HUES64 (cell line): Measurements from ENCODE around the gene CHAC1.
"Not testable (repeated sequence)": the region's sequence is repeated elsewhere in the genome, so short reads cannot be mapped to it uniquely, and the experiment has no call there.

Source experiments
- H3K27ac ChIP-seq: 2 replicates; pipeline ENCODE4 v1.7.0; 2013; ENCODE audit warnings: low read depth, low read length, inconsistent platforms
- H3K27me3 ChIP-seq: 2 replicates; pipeline ENCODE4 v1.6.1; 2013; ENCODE audit warnings: mild to moderate bottlenecking, low read length; ENCODE audit not compliant: insufficient read depth
- H3K36me3 ChIP-seq: 2 replicates; pipeline ENCODE4 v1.6.1; 2013; ENCODE audit warnings: mild to moderate bottlenecking, low read length; ENCODE audit not compliant: insufficient read depth
- H3K4me1 ChIP-seq: 2 replicates; pipeline ENCODE4 v1.6.1; 2013; ENCODE audit warnings: mild to moderate bottlenecking, low read length, moderate library complexity; ENCODE audit not compliant: insufficient read depth
- H3K4me3 ChIP-seq: 2 replicates; pipeline ENCODE4 v1.5.1; 2013; ENCODE audit warnings: mild to moderate bottlenecking, low read length, moderate library complexity
- H3K9ac ChIP-seq: 2 replicates; pipeline ENCODE4 v1.6.1; 2013; ENCODE audit warnings: mild to moderate bottlenecking, low read depth, low read length
- H3K9me3 ChIP-seq: 2 replicates; pipeline ENCODE4 v1.6.1; 2013; ENCODE audit warnings: low read depth, low read length; ENCODE audit not compliant: insufficient read depth
- WGBS: fragments of 150-250, 120-280 bp; methylation state at CpG from one replicate; pipeline ENCODE4 v1.1.7; 2013; ENCODE audit warnings: missing lambda C conversion rate; 5-methylcytosine and 5-hydroxymethylcytosine counted together

The CHAC1 gene

GRCh38 chr15:40960925-40961324, 7.7 kb downstream of the CHAC1 start:
- H3K9ac ChIP-seq = no peak overlapping the region
- no peak overlapping the region for H3K27ac ChIP-seq
- H3K4me3 ChIP-seq = no peak overlapping the region
- WGBS = 89% methylated on average over 11 of the region's 11 CpGs
- H3K4me1 ChIP-seq = peaks cover 11% of the 10 kb centered on the region
- H3K27me3 ChIP-seq = no peaks in the 10 kb centered on the region
- H3K9me3 ChIP-seq = no peaks in the 10 kb centered on the region
- peaks cover 10% of the 10 kb centered on the region for H3K36me3 ChIP-seq

DNA sequence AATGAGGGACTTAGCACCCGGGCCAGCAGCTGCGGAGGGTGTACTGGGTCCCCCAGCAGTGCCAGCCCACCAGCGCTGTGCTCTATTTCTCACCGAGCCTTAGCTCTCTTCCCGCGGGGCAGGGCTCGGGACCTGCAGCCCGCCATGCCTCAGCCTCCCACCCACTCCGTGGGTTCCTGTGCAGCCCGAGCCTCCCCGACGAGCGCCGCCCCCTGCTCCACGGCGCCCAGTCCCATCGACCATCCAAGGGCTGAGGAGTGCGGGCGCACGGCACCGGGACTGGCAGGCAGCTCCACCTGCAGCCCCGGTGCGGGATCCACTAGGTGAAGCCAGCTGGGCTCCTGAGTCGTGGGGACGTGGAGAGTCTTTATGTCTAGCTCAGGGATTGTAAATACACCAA, 8.5 kb downstream of the CHAC1 start:
- WGBS = 96% methylated on average over 25 of the region's 25 CpGs
- H3K4me3 ChIP-seq, H3K9ac ChIP-seq, H3K36me3 ChIP-seq, H3K27ac ChIP-seq, H3K9me3 ChIP-seq, H3K27me3 ChIP-seq: not testable (repeated sequence)
- peaks cover 15% of the 10 kb centered on the region for H3K4me1 ChIP-seq

GRCh38 chr15:40962317-40962716, 9.0 kb downstream of the CHAC1 start:
- not testable (repeated sequence) for H3K27ac ChIP-seq, H3K36me3 ChIP-seq, H3K27me3 ChIP-seq, H3K9me3 ChIP-seq, H3K4me3 ChIP-seq, H3K9ac ChIP-seq
- 96% methylated on average over 14 of the region's 14 CpGs for WGBS
- peaks cover 15% of the 10 kb centered on the region for H3K4me1 ChIP-seq

DNA sequence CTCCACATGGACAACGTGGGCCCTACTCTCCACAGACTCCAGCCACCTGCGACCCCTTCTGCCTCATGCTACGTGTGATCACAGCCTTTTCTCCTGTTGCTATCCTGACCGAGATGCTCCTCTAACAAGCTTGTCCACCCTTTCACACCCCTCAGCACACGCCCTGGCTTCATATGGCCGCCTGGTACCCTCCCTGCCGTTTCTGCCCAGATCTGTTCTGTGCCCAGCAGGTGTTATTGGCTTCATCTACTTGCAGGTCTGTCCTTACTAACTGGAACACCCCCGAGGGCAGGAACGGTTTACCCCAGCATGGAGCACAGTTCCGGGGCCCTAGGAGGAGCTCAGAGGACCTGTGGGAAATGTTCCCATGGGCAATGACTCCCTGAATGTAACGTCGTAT, 9.9 kb downstream of the CHAC1 start:
- 91% methylated on average over 12 of the region's 12 CpGs for WGBS
- Histone ChIP-seq H3K27me3 (no peaks in the 10 kb centered on the region), H3K4me3 (no peak overlapping the region), H3K9ac (no peak overlapping the region), H3K4me1 (peaks cover 18% of the 10 kb centered on the region), H3K36me3 (no peaks in the 10 kb centered on the region), H3K9me3 (no peaks in the 10 kb centered on the region), H3K27ac (no peak overlapping the region)

- no peaks in the 10 kb centered on the region for H3K36me3 ChIP-seq
- H3K4me1 ChIP-seq = peaks cover 23% of the 10 kb centered on the region
- no peak overlapping the region for H3K27ac ChIP-seq
- H3K9ac ChIP-seq = no peak overlapping the region
- no peaks in the 10 kb centered on the region for H3K27me3 ChIP-seq
- H3K9me3 ChIP-seq = no peaks in the 10 kb centered on the region
- no peak overlapping the region for H3K4me3 ChIP-seq
- WGBS = 91% methylated on average over 7 of the region's 8 CpGs
Observed at GRCh38 chr15:40964006-40964405, 10.7 kb downstream of the CHAC1 start.

GRCh38 chr15:40964634-40965033, 11.4 kb downstream of the CHAC1 start:
- peaks cover 21% of the 10 kb centered on the region for H3K4me1 ChIP-seq
- no peak overlapping the region for H3K27ac ChIP-seq
- no peak overlapping the region for H3K4me3 ChIP-seq
- H3K9ac ChIP-seq = no peak overlapping the region
- 88% methylated on average over 13 of the region's 13 CpGs for WGBS
- H3K27me3 ChIP-seq = no peaks in the 10 kb centered on the region
- H3K36me3 ChIP-seq = no peaks in the 10 kb centered on the region
- no peaks in the 10 kb centered on the region for H3K9me3 ChIP-seq

- Histone ChIP-seq H3K27me3 (no peaks in the 10 kb centered on the region), H3K4me1 (peaks cover 12% of the 10 kb centered on the region; the same call in 1 of the 2 replicates), H3K27ac (peak overlapping the region; percentile 15; the same call in 1 of the 2 replicates), H3K4me3 (no peak overlapping the region), H3K9ac (no peak overlapping the region), H3K36me3 (no peaks in the 10 kb centered on the region), H3K9me3 (no peaks in the 10 kb centered on the region)
- 43% methylated on average over 7 of the region's 7 CpGs for WGBS
Observed at GRCh38 chr15:40968290-40969085, 15.2 kb downstream of the CHAC1 start.

DNA sequence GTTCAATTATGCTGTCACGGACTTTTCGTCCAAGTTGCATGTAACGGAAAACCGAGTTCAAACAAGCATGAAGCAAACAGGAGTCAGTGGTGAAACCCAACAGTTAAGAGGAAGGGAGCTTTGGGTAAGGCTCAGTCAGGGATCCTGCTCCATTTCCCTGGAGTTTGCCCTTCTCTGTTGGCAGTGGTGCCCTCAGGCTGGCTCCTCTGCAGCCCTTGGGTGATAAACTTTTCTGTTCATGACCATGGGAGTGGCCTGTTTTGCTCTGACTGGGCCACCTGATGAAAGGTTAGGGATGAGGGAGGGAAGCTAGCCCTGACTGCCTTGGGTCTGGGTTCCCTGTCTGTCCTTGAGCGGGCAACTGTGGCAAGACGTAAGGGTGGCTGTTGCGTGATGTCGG, 16.1 kb downstream of the CHAC1 start:
- Histone ChIP-seq H3K4me3 (no peak overlapping the region), H3K4me1 (peaks cover 12% of the 10 kb centered on the region; the same call in 1 of the 2 replicates), H3K9ac (no peak overlapping the region), H3K9me3 (no peaks in the 10 kb centered on the region), H3K27me3 (no peaks in the 10 kb centered on the region), H3K27ac (no peak overlapping the region), H3K36me3 (no peaks in the 10 kb centered on the region)
- WGBS = 94% methylated on average over 8 of the region's 8 CpGs

DNA sequence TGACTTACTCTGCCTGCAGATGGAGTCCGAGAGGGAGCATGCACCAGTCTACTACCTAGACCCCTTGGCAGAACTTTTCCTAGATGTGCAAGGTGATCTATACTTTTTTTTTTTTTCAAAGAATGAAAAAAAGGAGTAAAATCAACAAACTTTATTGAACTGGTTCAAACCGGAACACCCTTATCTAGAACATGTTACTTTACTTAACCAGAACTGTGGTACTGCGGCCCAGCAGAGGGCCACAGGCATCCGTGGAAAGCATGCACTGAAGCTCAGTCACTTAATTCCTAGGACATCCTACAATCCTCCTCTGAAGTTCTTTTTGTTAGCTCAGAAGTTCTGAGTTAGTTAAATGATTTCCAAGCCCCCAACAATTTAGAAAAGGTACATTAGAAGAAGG, 21.6 kb downstream of the CHAC1 start:
- Histone ChIP-seq H3K9me3 (no peaks in the 10 kb centered on the region), H3K27me3 (no peaks in the 10 kb centered on the region), H3K4me1 (no peaks in the 10 kb centered on the region), H3K9ac (no peak overlapping the region), H3K36me3 (peaks cover 41% of the 10 kb centered on the region), H3K4me3 (no peak overlapping the region), H3K27ac (no peak overlapping the region)
- WGBS = 94% methylated on average over 4 of the region's 4 CpGs

GRCh38 chr15:40976819-40977218, 23.5 kb downstream of the CHAC1 start:
- Histone ChIP-seq H3K9ac (no peak overlapping the region; the same call in 1 of the 2 replicates), H3K27me3 (no peaks in the 10 kb centered on the region), H3K9me3 (no peaks in the 10 kb centered on the region), H3K27ac (no peak overlapping the region), H3K36me3 (peaks cover 61% of the 10 kb centered on the region), H3K4me3 (no peak overlapping the region), H3K4me1 (no peaks in the 10 kb centered on the region)
- 93% methylated on average over 7 of the region's 7 CpGs for WGBS

- 94% methylated on average over 2 of the region's 2 CpGs for WGBS
- Histone ChIP-seq H3K36me3 (peaks cover 74% of the 10 kb centered on the region), H3K27me3 (no peaks in the 10 kb centered on the region), H3K9ac (no peak overlapping the region), H3K9me3 (no peaks in the 10 kb centered on the region), H3K4me3 (no peak overlapping the region), H3K27ac (no peak overlapping the region), H3K4me1 (no peaks in the 10 kb centered on the region)
Observed at GRCh38 chr15:40978141-40978540, 24.9 kb downstream of the CHAC1 start.

- H3K9ac ChIP-seq = no peak overlapping the region
- no peaks in the 10 kb centered on the region for H3K9me3 ChIP-seq
- H3K27me3 ChIP-seq = no peaks in the 10 kb centered on the region
- H3K4me3 ChIP-seq = no peak overlapping the region
- H3K36me3 ChIP-seq = peaks cover 78% of the 10 kb centered on the region
- no peaks in the 10 kb centered on the region for H3K4me1 ChIP-seq
- 95% methylated on average over 4 of the region's 4 CpGs for WGBS
- H3K27ac ChIP-seq = no peak overlapping the region
Observed at GRCh38 chr15:40978562-40978961, 25.3 kb downstream of the CHAC1 start.
